Measurements from ENCODE around the gene TIMP4. TPM values are rescaled to one million over a fixed set of nuclear protein-coding genes. Genes with fewer than 3 reads are reported as not detected.

Gene TIMP4
- total RNA-seq (ENCODE audit: unreplicated experiment), result 0.69 TPM
- long read RNA-seq, result 0 reads

- no peak for DNase-seq (ENCODE audit: low spot score)
- Mint-ChIP-seq H3K4me3 (ENCODE audit: unreplicated experiment) (peak within 1 kb of the TSS; percentile 51), H3K4me1 (ENCODE audit: unreplicated experiment) (peaks cover 10% of the 10 kb centered on the region), H3K36me3 (ENCODE audit: low read depth, unreplicated experiment) (no peaks in the 10 kb centered on the region), H3K9me3 (ENCODE audit: unreplicated experiment) (no peaks in the 10 kb centered on the region), H3K27me3 (ENCODE audit: unreplicated experiment) (peaks cover 1% of the 10 kb centered on the region), H3K27ac (ENCODE audit: unreplicated experiment) (no peak within 1 kb of the TSS)
- TF ChIP-seq, protein P1, sequence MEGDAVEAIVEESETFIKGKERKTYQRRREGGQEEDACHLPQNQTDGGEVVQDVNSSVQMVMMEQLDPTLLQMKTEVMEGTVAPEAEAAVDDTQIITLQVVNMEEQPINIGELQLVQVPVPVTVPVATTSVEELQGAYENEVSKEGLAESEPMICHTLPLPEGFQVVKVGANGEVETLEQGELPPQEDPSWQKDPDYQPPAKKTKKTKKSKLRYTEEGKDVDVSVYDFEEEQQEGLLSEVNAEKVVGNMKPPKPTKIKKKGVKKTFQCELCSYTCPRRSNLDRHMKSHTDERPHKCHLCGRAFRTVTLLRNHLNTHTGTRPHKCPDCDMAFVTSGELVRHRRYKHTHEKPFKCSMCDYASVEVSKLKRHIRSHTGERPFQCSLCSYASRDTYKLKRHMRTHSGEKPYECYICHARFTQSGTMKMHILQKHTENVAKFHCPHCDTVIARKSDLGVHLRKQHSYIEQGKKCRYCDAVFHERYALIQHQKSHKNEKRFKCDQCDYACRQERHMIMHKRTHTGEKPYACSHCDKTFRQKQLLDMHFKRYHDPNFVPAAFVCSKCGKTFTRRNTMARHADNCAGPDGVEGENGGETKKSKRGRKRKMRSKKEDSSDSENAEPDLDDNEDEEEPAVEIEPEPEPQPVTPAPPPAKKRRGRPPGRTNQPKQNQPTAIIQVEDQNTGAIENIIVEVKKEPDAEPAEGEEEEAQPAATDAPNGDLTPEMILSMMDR (IDR thresholded peaks at IDR 0.05; ENCODE audit: unreplicated experiment), result no peak
Observed at GRCh38 chr3:12158387-12159226, at the start of gene TIMP4. Gene TIMP4 (minus strand): TSS chr3:12158912. CDS start chr3:12158840, 72 bp downstream.

GRCh38 chr3:12205171-12205570 is 46.5 kb upstream of the TIMP4 start:
- Mint-ChIP-seq H3K4me3 (ENCODE audit: unreplicated experiment) (no peak overlapping the region), H3K36me3 (ENCODE audit: low read depth, unreplicated experiment) (no peaks in the 10 kb centered on the region)

DNA sequence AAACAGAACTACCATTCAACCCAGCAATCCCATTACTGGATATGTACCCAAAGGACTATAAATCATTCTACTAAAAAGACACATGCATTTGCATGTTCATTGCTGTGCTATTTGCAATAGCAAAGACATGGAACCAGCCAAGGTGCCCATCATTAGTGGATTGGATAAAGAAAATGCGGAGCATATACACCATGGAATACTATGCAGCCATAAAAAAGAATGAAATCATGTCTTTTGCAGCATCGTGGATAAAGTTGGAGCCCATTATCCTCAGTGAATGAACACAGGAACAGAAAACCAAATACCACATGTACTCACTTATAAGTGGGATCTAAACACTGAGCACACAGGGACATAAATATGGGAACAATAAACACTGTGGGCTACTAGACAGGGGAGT is 43.1 kb upstream of the TIMP4 start:
- DNase-seq (ENCODE audit: low spot score), result no peak
- no peaks in the 10 kb centered on the region for H3K4me1 Mint-ChIP-seq (ENCODE audit: unreplicated experiment)
- no peak overlapping the region for H3K4me3 Mint-ChIP-seq (ENCODE audit: unreplicated experiment)
- H3K27ac Mint-ChIP-seq (ENCODE audit: unreplicated experiment), result no peak overlapping the region
- no peaks in the 10 kb centered on the region for H3K36me3 Mint-ChIP-seq (ENCODE audit: low read depth, unreplicated experiment)
- TF ChIP-seq, protein P1 (IDR thresholded peaks at IDR 0.05; ENCODE audit: unreplicated experiment), result no peak
- H3K9me3 Mint-ChIP-seq (ENCODE audit: unreplicated experiment), result no peaks in the 10 kb centered on the region
- no peaks in the 10 kb centered on the region for H3K27me3 Mint-ChIP-seq (ENCODE audit: unreplicated experiment)

More at GRCh38 chr3:12205171-12205570, 46.5 kb upstream of the TIMP4 start:
- TF ChIP-seq, protein P1 (IDR thresholded peaks at IDR 0.05; ENCODE audit: unreplicated experiment), result no peak
- H3K4me1 Mint-ChIP-seq (ENCODE audit: unreplicated experiment), result no peaks in the 10 kb centered on the region
- DNase-seq (ENCODE audit: low spot score), result no peak
- no peak overlapping the region for H3K27ac Mint-ChIP-seq (ENCODE audit: unreplicated experiment)
- H3K27me3 Mint-ChIP-seq (ENCODE audit: unreplicated experiment), result no peaks in the 10 kb centered on the region
- no peaks in the 10 kb centered on the region for H3K9me3 Mint-ChIP-seq (ENCODE audit: unreplicated experiment)

DNA sequence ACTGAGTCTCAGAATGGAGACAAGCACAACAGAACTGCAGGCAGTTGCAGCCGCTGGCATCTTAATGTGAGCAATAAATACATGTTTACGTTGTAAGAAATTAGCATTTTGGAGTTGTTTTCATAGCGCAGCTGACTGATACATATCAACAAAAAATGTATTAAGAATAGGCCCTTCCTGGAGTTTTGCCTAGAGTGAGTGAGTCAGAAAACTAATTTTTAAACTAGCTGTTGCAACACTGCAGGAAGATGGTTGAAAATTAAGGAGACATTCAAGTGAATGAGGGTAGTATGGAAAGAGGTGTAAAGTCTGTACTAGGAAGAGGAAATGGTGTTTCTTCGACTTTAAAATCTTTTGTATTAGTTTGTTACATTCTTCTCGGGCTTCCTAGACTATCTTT is 39.6 kb upstream of the TIMP4 start:
- Mint-ChIP-seq H3K4me1 (ENCODE audit: unreplicated experiment) (no peaks in the 10 kb centered on the region), H3K36me3 (ENCODE audit: low read depth, unreplicated experiment) (no peaks in the 10 kb centered on the region), H3K4me3 (ENCODE audit: unreplicated experiment) (no peak overlapping the region), H3K27ac (ENCODE audit: unreplicated experiment) (no peak overlapping the region), H3K27me3 (ENCODE audit: unreplicated experiment) (no peaks in the 10 kb centered on the region), H3K9me3 (ENCODE audit: unreplicated experiment) (no peaks in the 10 kb centered on the region)
- no peak for DNase-seq (ENCODE audit: low spot score)
- TF ChIP-seq, protein P1 (IDR thresholded peaks at IDR 0.05; ENCODE audit: unreplicated experiment), result no peak

- no peak overlapping the region for H3K27ac Mint-ChIP-seq (ENCODE audit: unreplicated experiment)
- no peaks in the 10 kb centered on the region for H3K27me3 Mint-ChIP-seq (ENCODE audit: unreplicated experiment)
- no peaks in the 10 kb centered on the region for H3K36me3 Mint-ChIP-seq (ENCODE audit: low read depth, unreplicated experiment)
Observed at GRCh38 chr3:12197475-12197874, 38.8 kb upstream of the TIMP4 start.

More at GRCh38 chr3:12197475-12197874, 38.8 kb upstream of the TIMP4 start:
- Mint-ChIP-seq H3K4me3 (ENCODE audit: unreplicated experiment) (no peak overlapping the region), H3K9me3 (ENCODE audit: unreplicated experiment) (no peaks in the 10 kb centered on the region), H3K4me1 (ENCODE audit: unreplicated experiment) (no peaks in the 10 kb centered on the region)
- no peak for DNase-seq (ENCODE audit: low spot score)
- TF ChIP-seq, protein P1 (IDR thresholded peaks at IDR 0.05; ENCODE audit: unreplicated experiment), result no peak

Measured in endothelial cell (in vitro differentiated cells).